SK-N-SH treated with all-trans-retinoic acid at 6 μM for 48 hours (cell line): ENCODE results near the gene FGF14.

Experiments used
- ARNTL ChIP-seq: fragments of 450-650 bp; formaldehyde crosslinking; IDR thresholded peaks from 2 replicates; pipeline ENCODE4 v1.5.0; 2020; ENCODE audit warnings: low read depth, mild to moderate bottlenecking, moderate library complexity, borderline replicate concordance
- CSRNP3 ChIP-seq: fragments of 250-450 bp; sonication (Bioruptor Pico); IDR thresholded peaks from 2 replicates; pipeline ENCODE4 v1.5.1; 2021; ENCODE audit warnings: mild to moderate bottlenecking, moderate library complexity
- POU6F1 ChIP-seq: fragments of 250-450 bp; sonication (Bioruptor Pico); IDR thresholded peaks from 2 replicates; pipeline ENCODE4 v1.8.0; 2021; ENCODE audit warnings: low read depth, mild to moderate bottlenecking, moderate library complexity, borderline replicate concordance

GRCh38 chr13:102275969-102276368 is 125.9 kb downstream of the FGF14 start:
- TF ChIP-seq POU6F1 (CRISPR knock-in tag) (no peak), ARNTL (CRISPR knock-in tag) (no peak), CSRNP3 (CRISPR knock-in tag) (no peak)
